Tibial artery (tissue), 4 donors: Measurements from ENCODE around the gene GTPBP8.
"Not testable (repeated sequence)": the region's sequence is repeated elsewhere in the genome, so short reads cannot be mapped to it uniquely, and the experiment has no call there.

Experiments
- DNase-seq, 2 donors: peaks; one replicate each; pipeline ENCODE4 v3.0.0-alpha.2; 2019
- H3K27ac ChIP-seq, 2 donors: fragments of 200-600 bp; sonication (generic) in 1 of 2; 1 replicate in 1 of 2; 2 replicates in 1 of 2; pipeline ENCODE4 v1.5.1; 2018 to 2019; ENCODE audit warnings: mild to moderate bottlenecking in 1 of 2
- H3K27me3 ChIP-seq, 2 donors: fragments of 200-600 bp; sonication (generic) in 1 of 2; one replicate each; pipeline versions ENCODE4 v1.5.1 to v1.6.0; 2016 to 2019
- H3K36me3 ChIP-seq, 3 donors: fragments of 200-600 bp; sonication (generic) in 2 of 3; one replicate each; pipeline ENCODE4 v1.5.1; 2016 to 2019; ENCODE audit warnings: mild to moderate bottlenecking in 2 of 3
- H3K4me1 ChIP-seq, 4 donors: fragments of 200-600 bp; sonication (generic) in 2 of 4; 1 replicate in 3 of 4; 2 replicates in 1 of 4; pipeline ENCODE4 v1.5.1; 2016 to 2019
- H3K4me3 ChIP-seq, 2 donors: fragments of 200-600 bp; sonication (generic) in 1 of 2; 1 replicate in 1 of 2; 2 replicates in 1 of 2; pipeline ENCODE4 v1.5.1; 2018 to 2019; ENCODE audit warnings: mild to moderate bottlenecking in 2 of 2
- H3K9me3 ChIP-seq, 3 donors: fragments of 200-600 bp; sonication (generic) in 1 of 3; one replicate each; pipeline ENCODE4 v1.5.1; 2016 to 2019
- CTCF ChIP-seq, 2 experiments: fragments of 200-600 bp in 1 of 2; fragments of 450-650 bp in 1 of 2; IDR thresholded peaks; one replicate each; pipeline ENCODE4 v1.5.1; 2017 to 2019; ENCODE audit warnings: antibody characterized with exemption in 2 of 2, mild to moderate bottlenecking in 1 of 2, moderate library complexity in 1 of 2
- intact Hi-C: fragments of 100-400 bp; cut with DNase I; formaldehyde crosslinking; loops from one replicate; pipeline ENCODE4 v1.15.0; 2023; ENCODE audit warnings: low total_unique reads

Gene GTPBP8

GRCh38 chr3:113043686-113044085 is 52.9 kb downstream of the GTPBP8 start:
- no peak for TF ChIP-seq CTCF (IDR thresholded peaks at IDR 0.05)
- no peak for DNase-seq
- no peak overlapping the region for H3K4me3 ChIP-seq
- no peaks in the 10 kb centered on the region for H3K36me3 ChIP-seq
- H3K27me3 ChIP-seq = no peaks in the 10 kb centered on the region
- no peaks in the 10 kb centered on the region for H3K9me3 ChIP-seq
- intact Hi-C loops = no loop called here
- no peak overlapping the region for H3K27ac ChIP-seq
- no peaks in the 10 kb centered on the region for H3K4me1 ChIP-seq

GRCh38 chr3:113046186-113046965 is 55.6 kb downstream of the GTPBP8 start:
- DNase-seq = not testable (repeated sequence)

GRCh38 chr3:113051302-113051711 is 60.5 kb downstream of the GTPBP8 start:
- H3K9me3 ChIP-seq = no peaks in the 10 kb centered on the region
- intact Hi-C loops = loop anchor here (5.0 kb wide), 1 partner anchor 231 kb away; no protein-coding TSS in a partner anchor
- DNase-seq = peak; percentile 88 to 91
- peak overlapping the region in 1 of 2 donors; percentile 34 for H3K27ac ChIP-seq
- H3K27me3 ChIP-seq = no peaks in the 10 kb centered on the region
- H3K36me3 ChIP-seq = no peaks in the 10 kb centered on the region
- H3K4me3 ChIP-seq = no peak overlapping the region
- TF ChIP-seq CTCF (IDR thresholded peaks at IDR 0.05) = peak; percentile 92 to 97
- peaks cover 0 to 7% (median 5%) of the 10 kb centered on the region in 4 donors for H3K4me1 ChIP-seq

More at GRCh38 chr3:113046186-113046965, 55.6 kb downstream of the GTPBP8 start:
- intact Hi-C loops, H3K9me3 ChIP-seq, H3K27ac ChIP-seq, H3K27me3 ChIP-seq, H3K36me3 ChIP-seq, H3K4me3 ChIP-seq, H3K4me1 ChIP-seq: not testable (repeated sequence)
